Myocyte (in vitro differentiated cells): Measurements from ENCODE around the gene ZNF638. TPM values are rescaled to one million over a fixed set of nuclear protein-coding genes. Genes with fewer than 3 reads are reported as not detected.
"Not testable (repeated sequence)": the region's sequence is repeated elsewhere in the genome, so short reads cannot be mapped to it uniquely, and the experiment has no call there.

Experiments
- DNase-seq: peaks from one replicate; pipeline ENCODE4 v3.0.0-alpha.2; 2012; ENCODE audit warnings: low read depth
- total RNA-seq: library from RNA; depleted of rRNA; stranded (reverse); fragments of >200 nt; gene quantifications from 2 replicates; pipeline ENCODE4 v1.2.3, GENCODE V29; 2014

ZNF638 gene
- total RNA-seq, 1 donor from 2014 or later = 96.2 TPM

DNA sequence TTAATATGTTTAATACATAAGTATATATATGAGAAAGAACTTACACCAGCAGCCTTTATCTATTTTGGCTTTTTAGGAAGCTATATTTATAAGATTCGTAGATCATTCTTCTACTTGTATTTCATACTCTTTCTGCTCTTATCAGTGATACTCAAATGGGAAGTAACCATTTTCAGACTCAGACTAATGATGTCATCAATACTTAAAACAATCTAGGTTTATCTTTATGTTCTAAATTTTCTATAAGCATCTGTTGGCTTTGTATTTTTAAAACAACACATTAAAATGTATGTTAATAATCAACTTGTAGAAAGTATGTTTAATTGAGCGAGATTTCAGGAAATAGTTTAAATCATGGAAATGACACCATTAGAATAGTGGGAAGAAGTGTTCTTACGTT, 70.8 kb downstream of the ZNF638 start:
- no peak for DNase-seq

DNA sequence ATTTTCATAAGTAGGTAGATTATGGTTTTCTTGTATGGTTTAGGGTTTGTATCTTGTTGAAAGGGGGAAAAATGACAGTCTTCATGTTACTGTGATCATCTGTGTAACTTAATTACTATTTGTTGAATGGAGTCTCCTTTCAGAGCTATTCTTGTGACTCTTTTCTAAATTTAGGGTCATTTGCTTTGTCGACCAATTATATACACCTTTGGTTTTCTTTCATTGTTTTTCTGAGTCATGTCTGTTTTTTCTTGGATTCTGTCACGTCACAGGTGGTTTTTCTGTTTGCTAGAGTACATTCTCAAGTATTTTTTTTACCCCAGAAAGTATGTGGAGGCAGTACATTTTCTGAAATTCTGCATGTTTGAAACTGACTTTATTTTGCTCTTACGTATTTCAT, 78.0 kb downstream of the ZNF638 start:
- DNase-seq = no peak

GRCh38 chr2:71410696-71411095, 79.1 kb downstream of the ZNF638 start:
- DNase-seq = no peak

- not testable (repeated sequence) for DNase-seq
Observed at GRCh38 chr2:71416866-71417265, 85.3 kb downstream of the ZNF638 start.

- DNase-seq = no peak
Observed at GRCh38 chr2:71417300-71418202, 86.0 kb downstream of the ZNF638 start.

- no peak for DNase-seq
Observed at GRCh38 chr2:71419145-71419544, 87.6 kb downstream of the ZNF638 start.

- DNase-seq = no peak
Observed at GRCh38 chr2:71419976-71420375, 88.4 kb downstream of the ZNF638 start.

GRCh38 chr2:71422786-71423185, 91.2 kb downstream of the ZNF638 start:
- DNase-seq = no peak

DNA sequence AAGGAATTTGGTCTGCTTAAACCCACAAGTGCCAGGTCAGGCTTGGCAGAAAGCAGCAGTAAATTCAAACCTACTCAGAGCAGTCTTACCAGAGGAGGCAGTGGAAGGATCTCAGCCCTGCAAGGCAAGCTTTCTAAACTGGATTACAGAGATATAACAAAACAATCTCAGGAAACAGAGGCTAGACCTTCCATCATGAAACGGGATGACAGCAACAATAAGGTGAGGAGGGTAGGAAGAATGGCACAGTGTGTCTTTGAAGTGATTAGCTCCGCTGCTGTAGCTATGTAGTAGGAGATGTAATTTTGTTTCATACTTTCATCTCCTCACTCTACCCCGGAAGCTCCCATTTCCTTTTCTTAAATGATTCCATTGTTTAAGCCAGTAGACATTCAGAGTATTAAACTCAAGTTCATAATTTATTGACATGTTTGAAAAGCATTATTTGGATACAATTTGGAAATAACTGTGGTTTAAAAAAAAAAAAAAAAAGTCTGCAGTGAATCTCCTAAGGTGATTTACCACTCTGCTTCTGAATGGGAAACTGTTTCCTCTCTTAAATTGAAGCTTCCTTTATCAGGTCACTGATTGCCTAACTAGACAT, 92.3 kb downstream of the ZNF638 start:
- DNase-seq = no peak

GRCh38 chr2:71426721-71427120, 95.1 kb downstream of the ZNF638 start:
- no peak for DNase-seq

- no peak for DNase-seq
Observed at GRCh38 chr2:71428472-71429383, 97.1 kb downstream of the ZNF638 start.

GRCh38 chr2:71445142-71445541, 113.6 kb downstream of the ZNF638 start:
- DNase-seq = not testable (repeated sequence)

DNA sequence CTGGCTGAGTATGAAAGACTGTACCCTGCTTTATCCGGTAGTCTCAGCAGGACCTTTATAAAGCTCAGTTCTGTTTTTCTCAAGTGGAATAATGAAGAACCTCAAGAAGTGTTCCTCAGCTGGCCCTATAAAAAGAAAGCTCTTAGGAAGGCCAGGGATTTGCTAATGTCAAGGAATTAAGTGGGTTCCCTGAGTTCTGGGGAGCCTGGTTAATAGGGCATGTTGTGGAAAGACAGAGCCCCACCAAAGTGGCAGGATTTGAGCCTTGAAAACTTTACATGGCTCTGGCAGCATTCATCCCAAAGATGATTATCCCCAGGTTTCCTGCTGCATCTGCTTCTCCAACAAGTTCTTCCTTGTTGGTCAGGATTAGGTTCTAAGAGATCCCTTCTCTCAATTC, 114.9 kb downstream of the ZNF638 start:
- DNase-seq = no peak

DNA sequence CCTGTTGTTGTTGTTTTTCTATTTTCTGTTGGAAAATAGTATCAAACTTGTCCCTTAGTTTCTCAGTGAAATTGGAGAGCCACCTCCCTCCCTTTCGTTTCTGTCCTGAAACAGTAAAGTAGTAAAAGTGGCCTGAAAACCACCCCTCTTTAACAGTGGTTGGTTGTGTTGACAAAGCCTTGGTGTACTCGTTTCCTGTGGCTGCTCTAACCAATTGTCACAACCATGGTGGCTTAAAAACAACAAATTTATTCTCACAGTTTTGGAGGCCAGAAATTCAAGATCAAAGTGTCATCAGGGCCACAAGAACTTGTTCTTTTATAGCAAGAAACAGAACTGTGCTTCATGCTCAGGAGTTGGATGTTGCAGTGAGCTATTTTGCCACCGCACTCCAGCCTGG, 117.8 kb downstream of the ZNF638 start:
- DNase-seq = no peak

DNA sequence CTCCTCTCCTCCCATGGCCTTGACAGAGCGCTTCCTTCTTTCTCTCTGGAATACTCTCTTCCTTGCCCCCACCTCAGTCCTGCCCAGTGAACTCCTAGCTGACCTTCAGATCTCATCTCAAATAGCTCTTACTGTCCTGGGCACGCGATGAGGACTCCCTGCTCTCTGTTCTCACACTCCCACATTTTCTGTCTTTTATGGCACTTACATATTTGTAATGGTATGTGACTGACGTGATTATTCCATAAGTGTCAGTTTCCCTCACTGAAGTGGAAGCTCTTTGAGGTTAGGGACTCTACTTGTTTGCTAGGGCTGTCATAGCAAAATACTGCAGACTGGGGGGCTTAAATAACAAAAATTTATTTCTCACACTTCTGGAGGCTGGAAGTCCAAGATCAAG, 120.1 kb downstream of the ZNF638 start:
- DNase-seq = peak; percentile 73

GRCh38 chr2:71452565-71452964, 121.0 kb downstream of the ZNF638 start:
- peak; percentile 95 for DNase-seq

GRCh38 chr2:71453404-71454220, 122.0 kb downstream of the ZNF638 start, which contains the start of gene DYSF:
TSS of gene DYSF (plus strand) at chr2:71453561.
- DNase-seq = peak; percentile 95

- DNase-seq = peak; percentile 70
Observed at GRCh38 chr2:71454221-71455010, 122.8 kb downstream of the ZNF638 start.

- DNase-seq = no peak
Observed at GRCh38 chr2:71455011-71455740, 123.6 kb downstream of the ZNF638 start.
